Hepatocyte (in vitro differentiated cells): ENCODE data around the gene CYP3A4.

Experiments
- EZH2phosphoT487 ChIP-seq: fragments of 200-600 bp; sonication (generic); IDR thresholded peaks from one replicate; pipeline ENCODE4 v1.6.1; 2018; ENCODE audit warnings: antibody characterized with exemption, mild to moderate bottlenecking, low read depth, moderate library complexity; ENCODE audit not compliant: unreplicated experiment, severe bottlenecking
- TF ChIP-seq, protein P1 (sequence below): fragments of 200-600 bp; sonication (generic); IDR thresholded peaks from 2 replicates; pipeline ENCODE4 v1.5.1; 2016; ENCODE audit warnings: antibody characterized with exemption, mild to moderate bottlenecking; ENCODE audit not compliant: poor library complexity

DNA sequence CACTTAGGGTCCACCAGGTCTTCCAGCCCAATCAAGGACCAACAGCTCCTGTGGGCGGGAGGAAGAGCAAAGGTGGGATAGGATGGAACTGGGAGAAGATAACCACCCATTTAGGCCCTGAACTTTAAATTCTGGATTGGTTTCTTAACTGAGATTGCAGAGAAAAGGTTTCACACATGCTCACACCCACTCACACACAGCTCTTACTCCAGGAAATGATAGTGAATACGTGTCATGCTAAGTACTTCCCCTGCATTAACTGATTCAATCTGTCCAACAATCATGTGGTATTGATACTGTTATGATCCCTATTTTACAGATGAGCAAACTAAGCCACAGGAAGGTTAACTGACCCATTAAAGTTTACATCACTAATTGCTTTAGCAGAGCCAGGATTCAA is 4.6 kb upstream of the CYP3A4 start:
- TF ChIP-seq, protein P1, sequence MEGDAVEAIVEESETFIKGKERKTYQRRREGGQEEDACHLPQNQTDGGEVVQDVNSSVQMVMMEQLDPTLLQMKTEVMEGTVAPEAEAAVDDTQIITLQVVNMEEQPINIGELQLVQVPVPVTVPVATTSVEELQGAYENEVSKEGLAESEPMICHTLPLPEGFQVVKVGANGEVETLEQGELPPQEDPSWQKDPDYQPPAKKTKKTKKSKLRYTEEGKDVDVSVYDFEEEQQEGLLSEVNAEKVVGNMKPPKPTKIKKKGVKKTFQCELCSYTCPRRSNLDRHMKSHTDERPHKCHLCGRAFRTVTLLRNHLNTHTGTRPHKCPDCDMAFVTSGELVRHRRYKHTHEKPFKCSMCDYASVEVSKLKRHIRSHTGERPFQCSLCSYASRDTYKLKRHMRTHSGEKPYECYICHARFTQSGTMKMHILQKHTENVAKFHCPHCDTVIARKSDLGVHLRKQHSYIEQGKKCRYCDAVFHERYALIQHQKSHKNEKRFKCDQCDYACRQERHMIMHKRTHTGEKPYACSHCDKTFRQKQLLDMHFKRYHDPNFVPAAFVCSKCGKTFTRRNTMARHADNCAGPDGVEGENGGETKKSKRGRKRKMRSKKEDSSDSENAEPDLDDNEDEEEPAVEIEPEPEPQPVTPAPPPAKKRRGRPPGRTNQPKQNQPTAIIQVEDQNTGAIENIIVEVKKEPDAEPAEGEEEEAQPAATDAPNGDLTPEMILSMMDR = no peak
- TF ChIP-seq EZH2phosphoT487 = no peak
